HepG2 (cell line): Measurements from ENCODE around the gene UCP1. TPM values are rescaled to one million over a fixed set of nuclear protein-coding genes. Genes with fewer than 3 reads are reported as not detected.

Experiments used
- CEBPB ChIP-seq: IDR thresholded peaks from 2 replicates; pipeline ENCODE4 v1.6.1; 2011; ENCODE audit warnings: low read depth, low read length, improper control_type of control experiment, borderline replicate concordance
- FOXA3 ChIP-seq: IDR thresholded peaks from 2 replicates; pipeline ENCODE4 v1.6.1; 2016; ENCODE audit warnings: missing genetic modification reagents, missing compliant biosample characterization
- GLI4 ChIP-seq: sonication (generic); formaldehyde crosslinking; IDR thresholded peaks from 2 replicates; pipeline ENCODE4 v1.5.1; 2020; ENCODE audit warnings: missing genetic modification reagents, mild to moderate bottlenecking, moderate library complexity, borderline replicate concordance
- HDAC6 ChIP-seq: fragments of 200-600 bp; sonication (generic); IDR thresholded peaks from 2 replicates; pipeline ENCODE4 v1.7.0; 2017; ENCODE audit warnings: mild to moderate bottlenecking, antibody characterized with exemption, low read length, low read depth
- HMG20A ChIP-seq: IDR thresholded peaks from 2 replicates; pipeline ENCODE4 v1.6.1; 2016; ENCODE audit warnings: borderline replicate concordance
- HNRNPK ChIP-seq: fragments of 200-400 bp; formaldehyde crosslinking; IDR thresholded peaks from 2 replicates; pipeline ENCODE4 v1.6.1; 2018; ENCODE audit warnings: low read length, low read depth, moderate library complexity, mild to moderate bottlenecking; ENCODE audit not compliant: poor library complexity, severe bottlenecking
- HNRNPL ChIP-seq: fragments of 200-400 bp; formaldehyde crosslinking; IDR thresholded peaks from 2 replicates; pipeline ENCODE4 v1.6.1; 2017; ENCODE audit warnings: mild to moderate bottlenecking, low read depth, low read length
- ISL2 ChIP-seq: sonication (generic); formaldehyde crosslinking; IDR thresholded peaks from 2 replicates; pipeline ENCODE4 v1.5.0; 2020; ENCODE audit warnings: missing genetic modification reagents
- JUNB ChIP-seq: sonication (generic); formaldehyde crosslinking; IDR thresholded peaks from 2 replicates; pipeline ENCODE4 v1.8.0; 2022; ENCODE audit warnings: missing genetic modification reagents, mild to moderate bottlenecking, borderline replicate concordance
- SNRNP70 ChIP-seq: fragments of 200-400 bp; formaldehyde crosslinking; IDR thresholded peaks from 2 replicates; pipeline ENCODE4 v1.6.1; 2017; ENCODE audit warnings: mild to moderate bottlenecking, low read depth, low read length, moderate library complexity
- SOX5 ChIP-seq: IDR thresholded peaks from 2 replicates; pipeline ENCODE4 v1.6.1; 2016; ENCODE audit warnings: borderline replicate concordance
- SP4 ChIP-seq: sonication (generic); formaldehyde crosslinking; IDR thresholded peaks from 2 replicates; pipeline ENCODE4 v1.8.1; 2023; ENCODE audit warnings: mild to moderate bottlenecking, missing genetic modification reagents
- SP5 ChIP-seq: IDR thresholded peaks from 2 replicates; pipeline ENCODE4 v1.6.1; 2016; ENCODE audit warnings: low read depth, borderline replicate concordance
- ZNF24 ChIP-seq: fragments of 450-650 bp; IDR thresholded peaks from 2 replicates; pipeline ENCODE4 v1.6.1; 2017; ENCODE audit warnings: antibody characterized with exemption, mild to moderate bottlenecking
- ZNF296 ChIP-seq: sonication (generic); formaldehyde crosslinking; conservative IDR thresholded peaks from 2 replicates; pipeline ENCODE4 v1.5.0; 2020; ENCODE audit warnings: mild to moderate bottlenecking, missing genetic modification reagents
- ZNF780A ChIP-seq: sonication (generic); formaldehyde crosslinking; IDR thresholded peaks from 2 replicates; pipeline ENCODE4 v1.8.0; 2022; ENCODE audit warnings: mild to moderate bottlenecking, missing genetic modification reagents, moderate library complexity
- ZSCAN20 ChIP-seq: sonication (generic); formaldehyde crosslinking; IDR thresholded peaks from 2 replicates; pipeline ENCODE4 v1.4.0; 2020; ENCODE audit warnings: missing genetic modification reagents, mild to moderate bottlenecking, borderline replicate concordance
- polyA plus RNA-seq, 8 experiments: library from polyadenylated mRNA; depleted of rRNA in 3 of 8; stranded (reverse) in 7 of 8; unstranded in 1 of 8; fragments of >200 nt; fragmentation: Illumina TruSeq in 4 of 8; extraction: Trizol in 4 of 8; gene quantifications; 2 replicates each; pipeline versions ENCODE4 v1.2.1 to v1.2.3, GENCODE V29; 2011 to 2016; ENCODE audit warnings: low read depth in 4 of 8, missing spikeins in 1 of 8, mixed read lengths in 1 of 8; ENCODE audit not compliant: insufficient read depth in 1 of 8
- total RNA-seq, 5 experiments: library from RNA; depleted of rRNA; stranded (reverse); fragments of >200 nt; fragmentation: Illumina TruSeq; extraction: Trizol; gene quantifications; 2 replicates each; pipeline ENCODE4 v1.2.3, GENCODE V29; 2016; ENCODE audit warnings: low read depth in 1 of 5
- TF ChIP-seq, protein P1 (sequence below): IDR thresholded peaks from 2 replicates; pipeline ENCODE4 v1.6.1; 2016
- TF ChIP-seq, protein P2 (sequence below): sonication (generic); formaldehyde crosslinking; IDR thresholded peaks from 2 replicates; pipeline ENCODE4 v1.5.0; 2020; ENCODE audit warnings: missing genetic modification reagents
- TF ChIP-seq, protein P3 (sequence below): sonication (generic); formaldehyde crosslinking; IDR thresholded peaks from 2 replicates; pipeline ENCODE4 v1.4.0; 2020; ENCODE audit warnings: missing genetic modification reagents, mild to moderate bottlenecking, borderline replicate concordance
- TF ChIP-seq, protein P4 (sequence below): sonication (generic); formaldehyde crosslinking; IDR thresholded peaks from 2 replicates; pipeline ENCODE4 v1.4.0; 2020; ENCODE audit warnings: missing genetic modification reagents, low read depth, mild to moderate bottlenecking, borderline replicate concordance
- TF ChIP-seq, protein P5 (sequence below): sonication (generic); formaldehyde crosslinking; IDR thresholded peaks from 2 replicates; pipeline ENCODE4 v1.4.0; 2020; ENCODE audit warnings: missing genetic modification reagents
- TF ChIP-seq, protein P6 (sequence below): sonication (generic); formaldehyde crosslinking; IDR thresholded peaks from 2 replicates; pipeline ENCODE4 v1.5.0; 2020; ENCODE audit warnings: missing genetic modification reagents, mild to moderate bottlenecking, borderline replicate concordance

UCP1 gene
- total and polyA plus RNA-seq, 2 of the 13 experiments (the other 11 are each of a cell fraction or from before 2014, with no cell fraction given): 0.11 TPM

DNA sequence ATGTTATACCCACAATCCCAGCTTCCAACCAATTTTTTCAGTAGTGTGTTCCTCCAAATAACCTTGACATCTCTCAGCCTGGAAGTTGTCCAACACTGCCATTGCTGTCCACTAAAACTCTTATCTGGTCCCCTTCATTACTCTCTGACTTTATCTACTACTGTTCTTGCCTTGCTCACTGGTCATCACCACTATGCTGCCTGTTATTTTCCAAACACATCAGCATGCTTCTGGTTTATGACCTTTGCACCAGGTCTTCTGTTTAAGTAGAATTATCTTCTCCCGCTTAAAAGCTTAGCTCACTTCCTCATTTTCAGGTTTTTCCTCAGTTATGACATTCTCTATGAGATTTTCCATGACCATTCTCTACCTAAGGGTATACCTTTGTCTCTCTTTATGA, 39.3 kb downstream of the UCP1 start (continued):
- TF ChIP-seq, protein P1, sequence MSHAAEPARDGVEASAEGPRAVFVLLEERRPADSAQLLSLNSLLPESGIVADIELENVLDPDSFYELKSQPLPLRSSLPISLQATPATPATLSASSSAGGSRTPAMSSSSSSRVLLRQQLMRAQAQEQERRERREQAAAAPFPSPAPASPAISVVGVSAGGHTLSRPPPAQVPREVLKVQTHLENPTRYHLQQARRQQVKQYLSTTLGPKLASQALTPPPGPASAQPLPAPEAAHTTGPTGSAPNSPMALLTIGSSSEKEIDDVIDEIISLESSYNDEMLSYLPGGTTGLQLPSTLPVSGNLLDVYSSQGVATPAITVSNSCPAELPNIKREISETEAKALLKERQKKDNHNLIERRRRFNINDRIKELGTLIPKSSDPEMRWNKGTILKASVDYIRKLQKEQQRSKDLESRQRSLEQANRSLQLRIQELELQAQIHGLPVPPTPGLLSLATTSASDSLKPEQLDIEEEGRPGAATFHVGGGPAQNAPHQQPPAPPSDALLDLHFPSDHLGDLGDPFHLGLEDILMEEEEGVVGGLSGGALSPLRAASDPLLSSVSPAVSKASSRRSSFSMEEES (CRISPR knock-in tag): no peak
- TF ChIP-seq, protein P2, sequence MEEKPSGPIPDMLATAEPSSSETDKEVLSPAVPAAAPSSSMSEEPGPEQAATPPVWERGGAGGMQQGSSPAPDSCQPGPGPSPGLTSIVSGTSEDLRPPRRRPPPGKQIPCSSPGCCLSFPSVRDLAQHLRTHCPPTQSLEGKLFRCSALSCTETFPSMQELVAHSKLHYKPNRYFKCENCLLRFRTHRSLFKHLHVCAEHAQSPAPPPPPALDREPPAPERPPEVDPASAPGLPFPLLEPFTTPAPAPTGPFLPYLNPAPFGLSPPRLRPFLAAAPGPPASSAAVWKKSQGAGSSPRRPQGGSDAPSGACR: no peak
- TF ChIP-seq, protein P3, sequence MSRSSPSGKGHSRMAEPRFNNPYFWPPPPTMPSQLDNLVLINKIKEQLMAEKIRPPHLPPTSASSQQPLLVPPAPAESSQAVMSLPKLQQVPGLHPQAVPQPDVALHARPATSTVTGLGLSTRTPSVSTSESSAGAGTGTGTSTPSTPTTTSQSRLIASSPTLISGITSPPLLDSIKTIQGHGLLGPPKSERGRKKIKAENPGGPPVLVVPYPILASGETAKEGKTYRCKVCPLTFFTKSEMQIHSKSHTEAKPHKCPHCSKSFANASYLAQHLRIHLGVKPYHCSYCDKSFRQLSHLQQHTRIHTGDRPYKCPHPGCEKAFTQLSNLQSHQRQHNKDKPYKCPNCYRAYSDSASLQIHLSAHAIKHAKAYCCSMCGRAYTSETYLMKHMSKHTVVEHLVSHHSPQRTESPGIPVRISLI (CRISPR knock-in tag): no peak
- no peak for TF ChIP-seq ZSCAN20 (CRISPR knock-in tag)
- no peak for TF ChIP-seq HNRNPK
- no peak for TF ChIP-seq ZNF24
- TF ChIP-seq GLI4: no peak
- TF ChIP-seq, protein P4, sequence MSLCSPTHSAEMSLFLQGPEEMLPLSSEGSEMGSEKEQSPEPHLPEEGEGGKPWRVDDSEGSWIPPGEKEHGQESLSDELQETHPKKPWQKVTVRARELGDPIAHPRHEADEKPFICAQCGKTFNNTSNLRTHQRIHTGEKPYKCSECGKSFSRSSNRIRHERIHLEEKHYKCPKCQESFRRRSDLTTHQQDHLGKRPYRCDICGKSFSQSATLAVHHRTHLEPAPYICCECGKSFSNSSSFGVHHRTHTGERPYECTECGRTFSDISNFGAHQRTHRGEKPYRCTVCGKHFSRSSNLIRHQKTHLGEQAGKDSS (CRISPR knock-in tag): no peak
- TF ChIP-seq, protein P5, sequence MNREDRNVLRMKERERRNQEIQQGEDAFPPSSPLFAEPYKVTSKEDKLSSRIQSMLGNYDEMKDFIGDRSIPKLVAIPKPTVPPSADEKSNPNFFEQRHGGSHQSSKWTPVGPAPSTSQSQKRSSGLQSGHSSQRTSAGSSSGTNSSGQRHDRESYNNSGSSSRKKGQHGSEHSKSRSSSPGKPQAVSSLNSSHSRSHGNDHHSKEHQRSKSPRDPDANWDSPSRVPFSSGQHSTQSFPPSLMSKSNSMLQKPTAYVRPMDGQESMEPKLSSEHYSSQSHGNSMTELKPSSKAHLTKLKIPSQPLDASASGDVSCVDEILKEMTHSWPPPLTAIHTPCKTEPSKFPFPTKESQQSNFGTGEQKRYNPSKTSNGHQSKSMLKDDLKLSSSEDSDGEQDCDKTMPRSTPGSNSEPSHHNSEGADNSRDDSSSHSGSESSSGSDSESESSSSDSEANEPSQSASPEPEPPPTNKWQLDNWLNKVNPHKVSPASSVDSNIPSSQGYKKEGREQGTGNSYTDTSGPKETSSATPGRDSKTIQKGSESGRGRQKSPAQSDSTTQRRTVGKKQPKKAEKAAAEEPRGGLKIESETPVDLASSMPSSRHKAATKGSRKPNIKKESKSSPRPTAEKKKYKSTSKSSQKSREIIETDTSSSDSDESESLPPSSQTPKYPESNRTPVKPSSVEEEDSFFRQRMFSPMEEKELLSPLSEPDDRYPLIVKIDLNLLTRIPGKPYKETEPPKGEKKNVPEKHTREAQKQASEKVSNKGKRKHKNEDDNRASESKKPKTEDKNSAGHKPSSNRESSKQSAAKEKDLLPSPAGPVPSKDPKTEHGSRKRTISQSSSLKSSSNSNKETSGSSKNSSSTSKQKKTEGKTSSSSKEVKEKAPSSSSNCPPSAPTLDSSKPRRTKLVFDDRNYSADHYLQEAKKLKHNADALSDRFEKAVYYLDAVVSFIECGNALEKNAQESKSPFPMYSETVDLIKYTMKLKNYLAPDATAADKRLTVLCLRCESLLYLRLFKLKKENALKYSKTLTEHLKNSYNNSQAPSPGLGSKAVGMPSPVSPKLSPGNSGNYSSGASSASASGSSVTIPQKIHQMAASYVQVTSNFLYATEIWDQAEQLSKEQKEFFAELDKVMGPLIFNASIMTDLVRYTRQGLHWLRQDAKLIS: no peak
- TF ChIP-seq ZNF780A: no peak
- TF ChIP-seq ISL2 (CRISPR knock-in tag): no peak
- TF ChIP-seq HMG20A: no peak; the same call in 1 of the 2 replicates
- TF ChIP-seq HDAC6: no peak
- peak; percentile 46; the same call in 1 of the 2 replicates for TF ChIP-seq SOX5 (CRISPR knock-in tag)
- TF ChIP-seq, protein P6, sequence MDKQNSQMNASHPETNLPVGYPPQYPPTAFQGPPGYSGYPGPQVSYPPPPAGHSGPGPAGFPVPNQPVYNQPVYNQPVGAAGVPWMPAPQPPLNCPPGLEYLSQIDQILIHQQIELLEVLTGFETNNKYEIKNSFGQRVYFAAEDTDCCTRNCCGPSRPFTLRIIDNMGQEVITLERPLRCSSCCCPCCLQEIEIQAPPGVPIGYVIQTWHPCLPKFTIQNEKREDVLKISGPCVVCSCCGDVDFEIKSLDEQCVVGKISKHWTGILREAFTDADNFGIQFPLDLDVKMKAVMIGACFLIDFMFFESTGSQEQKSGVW (CRISPR knock-in tag): no peak
- TF ChIP-seq SP4 (CRISPR knock-in tag): no peak
- TF ChIP-seq ZNF296 (CRISPR knock-in tag): no peak
- TF ChIP-seq HNRNPL: no peak
- TF ChIP-seq CEBPB: no peak
- no peak for TF ChIP-seq SP5 (CRISPR knock-in tag)
- no peak for TF ChIP-seq SNRNP70
- peak; percentile 29; the same call in 1 of the 2 replicates for TF ChIP-seq FOXA3 (CRISPR knock-in tag)
- no peak for TF ChIP-seq JUNB (CRISPR knock-in tag)
